Hepatic stellate cell (primary cell): Measurements from ENCODE around the gene PLXNB2.

ENCODE experiments used
- DNase-seq: peaks from one replicate; pipeline ENCODE4 v3.0.0; 2011; ENCODE audit warnings: low spot score

The PLXNB2 gene

DNA sequence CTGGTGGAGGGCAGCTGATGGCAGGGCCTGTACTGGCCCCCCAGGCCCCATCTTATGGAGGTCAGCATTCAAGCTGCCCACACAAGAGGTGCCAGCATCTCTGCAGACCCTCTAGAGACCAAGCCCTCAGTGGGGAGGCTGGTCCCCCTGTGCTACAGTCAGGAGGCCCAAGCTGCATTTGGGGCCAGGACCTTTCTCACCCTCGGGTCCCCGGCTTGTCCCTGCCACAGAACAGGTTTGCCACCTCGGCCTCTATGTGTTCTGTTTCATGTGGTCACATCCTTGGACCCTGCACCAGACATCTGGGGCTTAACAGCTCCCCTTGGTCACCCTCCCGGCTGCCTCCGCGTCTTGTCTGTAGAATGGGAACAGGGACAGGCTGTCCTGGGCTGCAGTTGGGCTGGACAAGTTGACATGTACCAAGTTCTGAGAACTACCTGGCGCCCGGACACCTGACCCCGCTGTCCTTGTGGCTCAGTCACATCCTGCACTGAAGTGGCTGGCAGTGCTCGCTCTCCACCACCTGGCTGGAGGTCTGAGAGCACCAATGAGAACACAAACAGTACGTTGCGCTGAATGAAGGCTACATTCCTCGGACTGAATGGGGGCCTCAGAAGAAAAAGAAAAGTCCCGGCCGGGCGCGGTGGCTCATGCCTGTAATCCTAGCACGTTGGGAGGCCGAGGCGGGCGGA, 2.7 kb upstream of the PLXNB2 start:
- DNase-seq = no peak

- DNase-seq = no peak
Measured at GRCh38 chr22:50309601-50309991, 2.1 kb upstream of the PLXNB2 start.

- no peak for DNase-seq
Measured at GRCh38 chr22:50308986-50309600, 1.6 kb upstream of the PLXNB2 start.

DNA sequence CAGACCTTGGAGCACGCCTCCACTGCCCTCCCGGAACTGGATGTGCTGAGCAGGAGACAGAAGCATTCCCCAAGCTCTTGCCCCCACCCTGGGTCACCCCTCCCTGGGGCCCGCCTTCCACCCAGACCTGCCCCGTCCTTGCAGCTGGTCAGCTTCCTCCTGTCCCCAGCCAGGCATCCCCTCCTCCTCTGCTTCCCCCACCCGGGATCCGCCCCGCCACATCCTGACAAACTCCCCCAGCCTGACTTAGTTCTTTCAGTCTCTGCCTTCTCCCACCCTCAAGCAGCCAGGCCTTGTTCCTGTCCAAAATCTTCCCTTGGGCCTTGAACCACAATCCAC, 1.1 kb upstream of the PLXNB2 start:
- DNase-seq = peak; percentile 89

DNA sequence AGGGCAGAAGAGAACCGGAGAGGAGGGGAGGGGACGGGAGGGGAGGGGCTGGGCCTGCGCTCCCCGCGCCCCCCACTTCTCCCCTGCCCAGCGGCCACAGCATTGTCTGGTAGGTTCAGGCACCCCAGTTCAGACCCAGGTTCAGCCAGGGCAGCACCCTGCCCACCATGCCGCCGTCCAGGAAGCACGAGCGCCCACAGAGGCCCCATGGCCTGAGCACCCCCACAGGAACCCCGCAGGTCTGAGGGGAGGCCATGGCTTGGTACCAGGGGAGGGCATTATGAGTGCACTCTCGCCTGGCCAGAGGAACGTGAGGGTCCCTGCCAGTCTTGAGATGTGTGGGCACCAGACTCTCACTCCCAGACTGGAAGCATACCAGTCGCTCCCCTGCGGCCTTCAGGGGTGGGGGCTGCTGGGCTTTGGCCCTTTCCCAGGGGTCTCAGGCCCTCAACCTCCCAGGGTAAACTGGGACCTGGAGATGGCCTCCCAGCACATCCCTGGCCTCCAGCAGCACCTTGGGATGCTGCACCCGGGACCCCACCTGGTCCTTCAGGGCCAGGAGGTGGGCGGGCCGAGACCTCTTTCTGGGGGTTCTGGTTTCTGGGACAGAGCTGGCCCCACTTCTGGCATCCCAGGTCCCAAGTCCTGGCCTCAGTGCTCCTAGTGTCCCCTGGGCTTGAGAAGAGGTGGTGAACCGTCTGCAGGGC, 597 bp upstream of the PLXNB2 start:
- no peak for DNase-seq

DNA sequence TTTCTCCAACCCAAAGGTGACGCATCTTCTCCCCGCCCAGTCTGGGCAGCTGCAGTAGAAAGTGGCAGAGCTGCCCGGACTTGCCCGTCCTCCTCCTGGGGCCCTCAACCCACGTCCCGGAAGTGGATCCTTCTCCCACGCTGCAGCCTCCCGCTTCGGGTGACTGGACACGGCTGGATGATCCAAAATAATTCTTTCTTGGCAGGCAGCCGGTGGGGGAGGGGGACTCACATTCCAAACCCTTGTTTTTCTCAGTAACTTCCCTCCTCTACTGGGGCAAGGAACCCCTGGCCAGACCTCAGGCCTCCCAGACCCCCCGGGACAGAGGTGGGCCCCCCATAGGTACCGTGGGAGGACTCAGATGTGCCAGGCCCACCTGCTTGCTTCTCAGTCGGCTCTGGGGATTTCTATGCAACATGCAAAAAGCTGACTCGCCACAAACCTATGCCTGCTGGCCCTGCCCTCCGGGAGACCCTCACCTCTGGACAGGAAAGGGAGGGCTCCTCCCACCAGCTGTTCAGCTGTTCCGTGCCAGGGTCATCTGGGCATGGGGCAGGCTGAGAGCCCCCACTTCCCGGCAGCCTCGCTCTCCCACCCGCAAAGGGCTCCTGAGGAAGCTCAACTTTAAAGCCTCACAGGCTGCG, 1.4 kb downstream of the PLXNB2 start:
- DNase-seq = peak; percentile 99

DNA sequence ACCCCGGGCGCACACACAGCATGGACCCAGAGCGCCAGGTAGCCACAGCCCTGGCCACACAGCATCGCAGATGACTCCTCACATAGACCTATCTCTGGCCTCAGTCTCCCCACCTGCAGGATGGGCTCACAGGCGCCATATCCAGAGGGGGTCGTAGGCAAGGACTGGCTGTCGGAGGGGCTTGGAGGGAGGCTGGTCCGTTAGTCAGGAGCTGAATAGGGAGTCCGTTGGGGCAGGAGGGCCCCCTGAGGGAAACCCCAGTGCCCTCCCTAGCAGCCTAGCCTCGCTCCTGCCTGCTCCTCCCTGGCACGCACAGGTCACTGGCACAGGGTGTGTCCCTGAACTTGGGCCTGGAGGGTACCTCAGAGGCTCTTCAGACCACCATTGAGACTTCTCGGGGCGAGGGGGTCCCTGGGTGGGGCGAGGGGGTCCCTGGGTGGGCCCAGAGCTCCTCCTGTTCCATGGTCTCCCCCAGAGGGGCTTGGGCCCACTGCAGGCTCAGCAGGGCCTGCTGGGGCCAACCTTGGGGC, 2.0 kb downstream of the PLXNB2 start:
- DNase-seq = peak; percentile 53

DNA sequence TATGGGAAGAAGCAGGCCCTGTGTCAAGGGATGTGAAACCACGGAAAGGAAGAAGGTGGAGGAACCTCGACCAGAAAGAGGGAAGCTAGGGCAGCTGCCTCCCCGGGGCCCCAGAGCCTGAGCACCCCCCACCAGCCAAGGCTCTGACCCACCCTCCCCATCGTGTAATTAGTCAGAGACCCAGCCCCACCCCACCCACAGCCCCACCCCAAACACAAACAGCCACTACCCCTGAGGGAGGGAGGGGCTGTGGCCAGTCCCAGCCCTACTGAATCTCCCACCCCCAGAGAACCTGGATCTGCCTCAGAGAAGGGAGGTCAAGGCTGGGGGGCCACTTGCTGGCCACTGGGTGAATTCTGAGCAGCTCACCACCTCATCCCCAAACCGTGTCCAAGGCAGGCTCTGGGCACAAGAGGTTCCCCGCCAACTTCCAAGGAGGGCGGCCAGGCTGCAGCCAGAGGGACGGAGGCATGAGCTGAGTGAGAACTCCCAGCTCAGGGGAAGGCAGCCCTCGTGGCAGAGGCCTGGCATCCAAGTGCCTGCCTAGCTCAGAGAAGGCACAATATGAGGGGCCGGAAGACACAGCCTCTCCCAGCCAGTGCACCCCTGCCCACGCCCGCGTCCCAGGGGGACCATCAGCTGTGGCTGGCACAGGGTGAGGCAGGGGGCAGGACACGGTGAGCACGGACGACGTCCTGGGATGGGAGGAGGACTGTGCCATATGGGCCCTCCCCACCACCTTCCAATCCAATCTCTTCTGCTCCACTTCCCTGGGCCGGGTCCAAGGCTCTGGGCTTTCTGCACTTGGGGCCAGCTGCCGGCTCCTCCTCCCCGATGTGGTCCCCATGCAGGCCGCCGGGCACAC, 2.7 kb downstream of the PLXNB2 start:
- peak; percentile 60 for DNase-seq

DNA sequence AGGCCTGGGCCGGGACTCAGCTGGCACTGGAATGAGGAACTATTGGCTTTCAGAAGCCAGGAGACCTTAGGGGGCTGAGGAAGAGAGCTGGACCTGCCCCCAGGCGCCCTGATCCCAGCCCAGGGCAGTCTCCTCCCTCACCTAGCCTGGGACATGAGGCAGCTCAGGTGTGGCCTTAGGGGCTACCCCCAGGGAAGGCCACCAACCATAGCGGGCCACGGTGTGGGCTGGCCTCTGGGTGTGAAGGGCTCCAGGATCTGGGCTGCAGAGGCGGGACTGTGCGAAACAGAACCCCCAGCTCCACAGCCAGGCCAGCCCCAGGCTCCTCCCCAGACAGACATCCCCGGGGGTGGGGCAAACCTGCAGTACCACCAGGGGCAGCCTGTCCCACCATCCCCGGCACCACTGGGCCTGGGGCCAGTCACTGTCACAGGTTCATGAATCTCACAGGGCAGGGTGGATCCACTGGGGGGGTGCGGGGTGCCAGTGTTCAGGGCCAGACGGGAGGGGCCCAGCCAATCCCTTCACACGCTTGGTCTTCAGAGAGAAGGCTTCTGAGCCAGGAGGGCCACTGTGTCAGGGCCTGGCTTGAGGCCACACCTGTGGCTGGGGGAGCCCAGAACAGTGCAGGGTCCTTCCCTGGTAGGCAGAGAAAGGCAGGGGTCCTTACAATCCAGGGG, 3.5 kb downstream of the PLXNB2 start:
- DNase-seq = peak; percentile 49

- no peak for DNase-seq
Measured at GRCh38 chr22:50303515-50303847, 4.0 kb downstream of the PLXNB2 start.

GRCh38 chr22:50302564-50302963, 4.9 kb downstream of the PLXNB2 start:
- DNase-seq = no peak

DNA sequence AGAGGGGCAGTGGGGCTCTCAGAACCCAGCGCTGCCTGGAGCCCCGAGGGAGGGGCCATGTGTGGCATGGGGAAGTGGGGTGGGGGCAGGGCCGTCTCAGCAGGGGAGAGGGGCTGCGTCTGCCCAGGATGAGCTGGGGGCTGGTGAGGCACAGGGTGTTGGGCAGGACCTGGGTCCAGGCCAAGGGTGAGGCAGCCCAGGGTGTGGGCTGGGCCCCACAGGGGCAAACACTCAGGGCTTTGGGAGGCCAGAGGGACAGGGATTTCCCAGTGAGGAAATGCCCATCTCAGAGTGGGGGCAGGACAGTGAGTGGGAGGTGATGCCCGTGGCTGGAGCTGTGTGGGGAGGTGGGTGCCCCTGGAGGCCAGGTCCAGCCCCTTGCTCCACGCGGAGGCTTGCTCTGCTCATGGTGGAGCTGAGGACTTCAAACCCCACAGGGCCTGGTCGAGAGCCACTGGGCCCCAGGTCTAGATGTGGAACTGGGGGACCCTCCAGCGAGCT, 5.4 kb downstream of the PLXNB2 start:
- DNase-seq = no peak

- no peak for DNase-seq
Measured at GRCh38 chr22:50301581-50301991, 5.9 kb downstream of the PLXNB2 start.

DNA sequence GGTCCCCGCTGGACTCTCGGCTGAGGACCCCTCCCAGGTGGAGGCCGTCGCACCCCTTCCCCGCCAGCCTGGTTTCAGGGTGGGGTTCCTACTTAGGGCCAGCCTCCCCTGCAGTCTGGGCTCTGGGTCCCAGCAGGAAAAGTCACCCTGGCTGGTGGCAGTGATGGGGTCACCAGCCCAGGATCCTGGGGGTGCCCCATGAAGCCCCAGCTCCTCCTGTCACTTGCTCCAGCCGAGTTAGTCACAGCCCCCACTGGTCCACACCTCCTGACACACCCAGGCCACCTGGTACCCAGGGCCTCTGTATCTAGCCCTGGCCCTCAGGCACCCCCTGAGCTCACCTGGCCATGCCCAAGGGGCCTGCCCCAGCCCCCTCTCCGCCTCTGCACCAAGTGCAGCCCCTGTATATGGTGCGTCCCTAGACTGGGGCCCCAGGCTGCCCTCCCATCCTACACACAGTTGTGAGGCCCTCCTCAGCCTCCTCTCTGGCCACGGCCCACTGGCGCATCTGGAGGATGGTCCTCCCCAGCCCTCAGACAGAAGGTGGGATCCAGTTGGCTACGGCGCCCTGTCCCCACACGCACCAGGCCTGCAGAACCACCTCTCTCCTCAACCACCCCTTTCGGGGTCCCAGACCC, 6.7 kb downstream of the PLXNB2 start:
- DNase-seq = no peak

- DNase-seq = no peak
Measured at GRCh38 chr22:50299785-50300619, 7.4 kb downstream of the PLXNB2 start.

- no peak for DNase-seq
Measured at GRCh38 chr22:50298937-50299784, 8.3 kb downstream of the PLXNB2 start.

DNA sequence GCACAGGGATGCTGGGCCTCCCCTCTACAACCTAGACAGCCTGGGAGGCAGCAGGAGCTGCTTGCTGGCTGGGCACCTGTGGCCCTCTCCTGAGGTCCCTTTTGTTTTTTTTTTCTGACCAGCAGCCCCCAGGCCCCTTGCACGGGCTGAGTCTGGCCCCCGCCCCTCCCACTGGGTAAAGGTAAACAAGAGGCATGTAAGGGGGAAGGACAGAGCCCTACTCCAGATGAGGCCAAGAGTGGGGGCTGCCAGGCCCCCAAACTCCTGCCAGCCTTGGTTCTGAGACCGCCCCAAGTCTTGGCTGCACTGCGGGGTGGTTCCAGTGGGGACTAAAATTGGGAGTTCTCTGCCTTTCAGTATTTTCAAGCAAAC, 9.2 kb downstream of the PLXNB2 start:
- no peak for DNase-seq

- no peak for DNase-seq
Measured at GRCh38 chr22:50297510-50298265, 9.8 kb downstream of the PLXNB2 start.
